Measurements from ENCODE around the gene DECR2.

DNA sequence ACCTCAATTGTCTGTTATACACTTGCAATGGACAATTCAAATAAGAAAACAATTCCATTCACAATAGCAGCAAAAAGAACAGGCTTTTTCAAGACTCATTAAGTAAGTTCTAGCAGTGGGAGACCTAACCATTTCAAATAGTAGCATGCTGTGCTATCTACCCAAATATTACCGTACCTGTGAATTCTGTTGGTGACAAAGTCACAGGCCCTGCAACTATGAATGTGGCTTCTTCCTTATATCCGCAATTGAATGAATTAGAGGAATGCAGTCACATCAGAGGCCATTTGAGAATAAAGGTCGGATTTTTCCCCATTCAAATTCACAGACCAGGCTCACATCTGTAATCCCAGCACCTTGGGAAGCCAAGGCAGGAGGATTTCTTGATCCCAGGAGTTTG lies 5.5 kb upstream of the DECR2 start:
- TF ChIP-seq, protein P1, sequence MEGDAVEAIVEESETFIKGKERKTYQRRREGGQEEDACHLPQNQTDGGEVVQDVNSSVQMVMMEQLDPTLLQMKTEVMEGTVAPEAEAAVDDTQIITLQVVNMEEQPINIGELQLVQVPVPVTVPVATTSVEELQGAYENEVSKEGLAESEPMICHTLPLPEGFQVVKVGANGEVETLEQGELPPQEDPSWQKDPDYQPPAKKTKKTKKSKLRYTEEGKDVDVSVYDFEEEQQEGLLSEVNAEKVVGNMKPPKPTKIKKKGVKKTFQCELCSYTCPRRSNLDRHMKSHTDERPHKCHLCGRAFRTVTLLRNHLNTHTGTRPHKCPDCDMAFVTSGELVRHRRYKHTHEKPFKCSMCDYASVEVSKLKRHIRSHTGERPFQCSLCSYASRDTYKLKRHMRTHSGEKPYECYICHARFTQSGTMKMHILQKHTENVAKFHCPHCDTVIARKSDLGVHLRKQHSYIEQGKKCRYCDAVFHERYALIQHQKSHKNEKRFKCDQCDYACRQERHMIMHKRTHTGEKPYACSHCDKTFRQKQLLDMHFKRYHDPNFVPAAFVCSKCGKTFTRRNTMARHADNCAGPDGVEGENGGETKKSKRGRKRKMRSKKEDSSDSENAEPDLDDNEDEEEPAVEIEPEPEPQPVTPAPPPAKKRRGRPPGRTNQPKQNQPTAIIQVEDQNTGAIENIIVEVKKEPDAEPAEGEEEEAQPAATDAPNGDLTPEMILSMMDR (conservative IDR thresholded peaks at IDR 0.05): no peak
- TF ChIP-seq ZFX (IDR thresholded peaks at IDR 0.05): no peak

All from C4-2B (cell line).